Body of pancreas (tissue), 4 donors: ENCODE data around the gene FAXC.

Experiments
- POLR2A ChIP-seq, 3 donors: fragments of 450-650 bp; IDR thresholded peaks; one replicate each; pipeline ENCODE4 v1.6.1; 2016; ENCODE audit warnings: antibody characterized with exemption in 3 of 3, mild to moderate bottlenecking in 2 of 3
- TF ChIP-seq, protein P1 (sequence below), 7 experiments: fragments of 450-650 bp in 4 of 7; fragments of 200-600 bp in 3 of 7; sonication (generic) in 3 of 7; IDR thresholded peaks; one replicate each; pipeline ENCODE4 v1.5.1; 2016 to 2019; ENCODE audit warnings: antibody characterized with exemption in 7 of 7

DNA sequence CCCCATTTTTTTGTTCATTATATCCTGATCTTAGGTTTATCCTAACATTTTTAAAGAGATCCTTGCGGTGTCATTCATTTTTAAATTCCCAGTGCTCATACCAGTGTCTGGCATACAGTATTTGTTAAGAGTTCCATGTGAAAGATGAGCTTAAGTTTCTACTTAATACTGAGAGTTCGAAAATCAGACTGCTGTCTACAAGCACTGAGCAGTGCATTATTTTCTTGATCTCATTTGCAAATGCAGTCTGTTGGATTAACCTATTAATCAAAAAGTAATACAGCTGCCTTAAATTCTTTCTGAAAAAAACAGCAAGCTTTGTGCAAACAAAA lies 43.9 kb upstream of the FAXC start:
- TF ChIP-seq, protein P1, sequence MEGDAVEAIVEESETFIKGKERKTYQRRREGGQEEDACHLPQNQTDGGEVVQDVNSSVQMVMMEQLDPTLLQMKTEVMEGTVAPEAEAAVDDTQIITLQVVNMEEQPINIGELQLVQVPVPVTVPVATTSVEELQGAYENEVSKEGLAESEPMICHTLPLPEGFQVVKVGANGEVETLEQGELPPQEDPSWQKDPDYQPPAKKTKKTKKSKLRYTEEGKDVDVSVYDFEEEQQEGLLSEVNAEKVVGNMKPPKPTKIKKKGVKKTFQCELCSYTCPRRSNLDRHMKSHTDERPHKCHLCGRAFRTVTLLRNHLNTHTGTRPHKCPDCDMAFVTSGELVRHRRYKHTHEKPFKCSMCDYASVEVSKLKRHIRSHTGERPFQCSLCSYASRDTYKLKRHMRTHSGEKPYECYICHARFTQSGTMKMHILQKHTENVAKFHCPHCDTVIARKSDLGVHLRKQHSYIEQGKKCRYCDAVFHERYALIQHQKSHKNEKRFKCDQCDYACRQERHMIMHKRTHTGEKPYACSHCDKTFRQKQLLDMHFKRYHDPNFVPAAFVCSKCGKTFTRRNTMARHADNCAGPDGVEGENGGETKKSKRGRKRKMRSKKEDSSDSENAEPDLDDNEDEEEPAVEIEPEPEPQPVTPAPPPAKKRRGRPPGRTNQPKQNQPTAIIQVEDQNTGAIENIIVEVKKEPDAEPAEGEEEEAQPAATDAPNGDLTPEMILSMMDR (IDR thresholded peaks at IDR 0.05), result no peak
- TF ChIP-seq POLR2A (IDR thresholded peaks at IDR 0.05), result no peak
